Calu3 (cell line): ENCODE measurements around the gene CTDP1. TPM values are rescaled to one million over a fixed set of nuclear protein-coding genes. Genes with fewer than 3 reads are reported as not detected.

Experiments
- Bru-seq: library from RNA; stranded (reverse); fragments of 400-500 nt; gene quantifications from one replicate; lab custom pipeline; 2021; lab: Mats Ljungman, UMichigan
- BruChase-seq, 2 experiments: library from RNA; stranded (reverse); fragments of 400-500 nt; gene quantifications; one replicate each; lab custom pipeline; 2021; lab: Mats Ljungman, UMichigan
- BruUV-seq: library from RNA; stranded (reverse); fragments of 400-500 nt; replicated peaks from 2 replicates; lab custom pipeline; 2021; lab: Mats Ljungman, UMichigan
- CTCF ChIA-PET: fragments of 300-600 bp; sonication (Branson Sonifier 250); formaldehyde crosslinking; loops from one replicate; lab custom pipeline; 2022; ENCODE audit warnings: antibody characterized with exemption; lab: Charles Lee
- DNase-seq: peaks from one replicate; pipeline ENCODE4 v3.0.0; 2022
- H3K27ac Mint-ChIP-seq: one replicate; pipeline ENCODE4 v1.8.0; 2022; ENCODE audit warnings: mixed read lengths; ENCODE audit not compliant: unreplicated experiment
- H3K27me3 Mint-ChIP-seq: one replicate; pipeline ENCODE4 v1.8.0; 2022; ENCODE audit warnings: mixed read lengths; ENCODE audit not compliant: unreplicated experiment
- H3K36me3 Mint-ChIP-seq: one replicate; pipeline ENCODE4 v1.8.0; 2022; ENCODE audit warnings: mild to moderate bottlenecking, moderate library complexity, mixed read lengths; ENCODE audit not compliant: insufficient read depth, unreplicated experiment
- H3K4me1 Mint-ChIP-seq: one replicate; pipeline ENCODE4 v1.8.0; 2022; ENCODE audit warnings: mild to moderate bottlenecking, low read depth, mixed read lengths; ENCODE audit not compliant: unreplicated experiment
- H3K4me3 Mint-ChIP-seq: one replicate; pipeline ENCODE4 v1.8.0; 2022; ENCODE audit warnings: mild to moderate bottlenecking, low read depth, moderate library complexity, mixed read lengths; ENCODE audit not compliant: unreplicated experiment
- H3K9me3 Mint-ChIP-seq: one replicate; pipeline ENCODE4 v1.8.0; 2022; ENCODE audit warnings: low read depth, mixed read lengths; ENCODE audit not compliant: unreplicated experiment
- intact Hi-C: fragments of 100-400 bp; cut with micrococcal nuclease; formaldehyde crosslinking; loops from one replicate; pipeline ENCODE4 v1.10.0; 2022; ENCODE audit not compliant: unreplicated experiment
- long read RNA-seq: library from polyadenylated mRNA; stranded (forward); transcript quantifications from one replicate; pipeline ENCODE4 v2.0.0, GENCODE V29; 2022
- total RNA-seq: library from RNA; stranded (reverse); gene quantifications from 2 replicates; pipeline ENCODE4 v1.2.3, GENCODE V29; 2022
- TF ChIP-seq, protein P1 (sequence below): fragments of 200-600 bp; IDR thresholded peaks from one replicate; pipeline ENCODE4 v1.8.0; 2022; ENCODE audit warnings: antibody characterized with exemption; ENCODE audit not compliant: unreplicated experiment

CTDP1 gene, protein sequence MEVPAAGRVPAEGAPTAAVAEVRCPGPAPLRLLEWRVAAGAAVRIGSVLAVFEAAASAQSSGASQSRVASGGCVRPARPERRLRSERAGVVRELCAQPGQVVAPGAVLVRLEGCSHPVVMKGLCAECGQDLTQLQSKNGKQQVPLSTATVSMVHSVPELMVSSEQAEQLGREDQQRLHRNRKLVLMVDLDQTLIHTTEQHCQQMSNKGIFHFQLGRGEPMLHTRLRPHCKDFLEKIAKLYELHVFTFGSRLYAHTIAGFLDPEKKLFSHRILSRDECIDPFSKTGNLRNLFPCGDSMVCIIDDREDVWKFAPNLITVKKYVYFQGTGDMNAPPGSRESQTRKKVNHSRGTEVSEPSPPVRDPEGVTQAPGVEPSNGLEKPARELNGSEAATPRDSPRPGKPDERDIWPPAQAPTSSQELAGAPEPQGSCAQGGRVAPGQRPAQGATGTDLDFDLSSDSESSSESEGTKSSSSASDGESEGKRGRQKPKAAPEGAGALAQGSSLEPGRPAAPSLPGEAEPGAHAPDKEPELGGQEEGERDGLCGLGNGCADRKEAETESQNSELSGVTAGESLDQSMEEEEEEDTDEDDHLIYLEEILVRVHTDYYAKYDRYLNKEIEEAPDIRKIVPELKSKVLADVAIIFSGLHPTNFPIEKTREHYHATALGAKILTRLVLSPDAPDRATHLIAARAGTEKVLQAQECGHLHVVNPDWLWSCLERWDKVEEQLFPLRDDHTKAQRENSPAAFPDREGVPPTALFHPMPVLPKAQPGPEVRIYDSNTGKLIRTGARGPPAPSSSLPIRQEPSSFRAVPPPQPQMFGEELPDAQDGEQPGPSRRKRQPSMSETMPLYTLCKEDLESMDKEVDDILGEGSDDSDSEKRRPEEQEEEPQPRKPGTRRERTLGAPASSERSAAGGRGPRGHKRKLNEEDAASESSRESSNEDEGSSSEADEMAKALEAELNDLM
- total RNA-seq (13.9 and 15.6 TPM in 2 replicates), Bru-seq, nascent RNA (percentile 59 among the genes with signal in this experiment), BruChase-seq, experiment 1, labeled RNA remaining after a 6-hour chase (percentile 46 among the genes with signal in this experiment), BruChase-seq, experiment 2, labeled RNA remaining after a 2-hour chase (percentile 49 among the genes with signal in this experiment)
- long read RNA-seq, full-length matches to known transcripts: 7 of 13 reads
- long read RNA-seq, partial matches to known transcripts: 2 of 13 reads
- long read RNA-seq, other reads (novel, unspliced or antisense): 4 of 13 reads

DNA sequence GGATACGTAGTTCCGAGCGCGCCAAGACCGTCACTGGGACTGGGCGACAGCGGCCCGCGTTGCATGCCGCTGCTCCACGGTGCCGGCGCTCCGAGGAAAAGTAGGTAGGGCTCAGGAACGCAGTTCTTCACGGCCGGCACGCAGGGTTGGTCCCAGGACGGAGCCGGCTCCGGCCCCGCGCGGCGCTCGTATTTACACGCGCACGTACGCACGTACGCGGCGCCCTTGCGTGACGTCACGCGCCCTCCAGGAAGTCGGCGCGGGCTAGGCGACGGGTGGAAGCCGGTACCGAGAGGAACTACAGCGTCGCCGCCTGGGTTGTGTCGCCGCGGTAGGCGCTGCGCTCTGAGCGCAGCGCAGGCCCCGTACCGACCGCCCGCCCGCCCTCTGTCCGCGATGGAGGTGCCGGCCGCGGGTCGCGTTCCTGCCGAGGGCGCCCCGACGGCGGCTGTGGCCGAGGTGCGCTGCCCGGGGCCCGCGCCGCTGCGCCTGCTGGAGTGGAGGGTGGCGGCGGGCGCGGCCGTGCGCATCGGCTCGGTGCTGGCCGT lies at the start of gene CTDP1:
Gene CTDP1, plus strand, starts transcription at position 252 of the 548 bp plus-strand sequence. Its CDS starts 145 bp downstream, at position 397.
- TF ChIP-seq, protein P1, sequence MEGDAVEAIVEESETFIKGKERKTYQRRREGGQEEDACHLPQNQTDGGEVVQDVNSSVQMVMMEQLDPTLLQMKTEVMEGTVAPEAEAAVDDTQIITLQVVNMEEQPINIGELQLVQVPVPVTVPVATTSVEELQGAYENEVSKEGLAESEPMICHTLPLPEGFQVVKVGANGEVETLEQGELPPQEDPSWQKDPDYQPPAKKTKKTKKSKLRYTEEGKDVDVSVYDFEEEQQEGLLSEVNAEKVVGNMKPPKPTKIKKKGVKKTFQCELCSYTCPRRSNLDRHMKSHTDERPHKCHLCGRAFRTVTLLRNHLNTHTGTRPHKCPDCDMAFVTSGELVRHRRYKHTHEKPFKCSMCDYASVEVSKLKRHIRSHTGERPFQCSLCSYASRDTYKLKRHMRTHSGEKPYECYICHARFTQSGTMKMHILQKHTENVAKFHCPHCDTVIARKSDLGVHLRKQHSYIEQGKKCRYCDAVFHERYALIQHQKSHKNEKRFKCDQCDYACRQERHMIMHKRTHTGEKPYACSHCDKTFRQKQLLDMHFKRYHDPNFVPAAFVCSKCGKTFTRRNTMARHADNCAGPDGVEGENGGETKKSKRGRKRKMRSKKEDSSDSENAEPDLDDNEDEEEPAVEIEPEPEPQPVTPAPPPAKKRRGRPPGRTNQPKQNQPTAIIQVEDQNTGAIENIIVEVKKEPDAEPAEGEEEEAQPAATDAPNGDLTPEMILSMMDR: no peak
- intact Hi-C loops: loop anchor here (2.0 kb wide), 1 partner anchor 281 kb away; no protein-coding TSS in a partner anchor
- Mint-ChIP-seq H3K27ac (peak within 1 kb of the TSS; percentile 82), H3K36me3 (peaks cover 27% of the 10 kb centered on the region), H3K9me3 (no peaks in the 10 kb centered on the region), H3K4me3 (peak within 1 kb of the TSS; percentile 77), H3K27me3 (no peaks in the 10 kb centered on the region), H3K4me1 (no peaks in the 10 kb centered on the region)
- no TSS peak for BruUV-seq
- peak; percentile 79 for DNase-seq
- CTCF ChIA-PET: interaction anchor here (0.7 kb wide), 1 partner anchor 289 kb away, joined by 12 read pairs; no protein-coding TSS in a partner anchor

DNA sequence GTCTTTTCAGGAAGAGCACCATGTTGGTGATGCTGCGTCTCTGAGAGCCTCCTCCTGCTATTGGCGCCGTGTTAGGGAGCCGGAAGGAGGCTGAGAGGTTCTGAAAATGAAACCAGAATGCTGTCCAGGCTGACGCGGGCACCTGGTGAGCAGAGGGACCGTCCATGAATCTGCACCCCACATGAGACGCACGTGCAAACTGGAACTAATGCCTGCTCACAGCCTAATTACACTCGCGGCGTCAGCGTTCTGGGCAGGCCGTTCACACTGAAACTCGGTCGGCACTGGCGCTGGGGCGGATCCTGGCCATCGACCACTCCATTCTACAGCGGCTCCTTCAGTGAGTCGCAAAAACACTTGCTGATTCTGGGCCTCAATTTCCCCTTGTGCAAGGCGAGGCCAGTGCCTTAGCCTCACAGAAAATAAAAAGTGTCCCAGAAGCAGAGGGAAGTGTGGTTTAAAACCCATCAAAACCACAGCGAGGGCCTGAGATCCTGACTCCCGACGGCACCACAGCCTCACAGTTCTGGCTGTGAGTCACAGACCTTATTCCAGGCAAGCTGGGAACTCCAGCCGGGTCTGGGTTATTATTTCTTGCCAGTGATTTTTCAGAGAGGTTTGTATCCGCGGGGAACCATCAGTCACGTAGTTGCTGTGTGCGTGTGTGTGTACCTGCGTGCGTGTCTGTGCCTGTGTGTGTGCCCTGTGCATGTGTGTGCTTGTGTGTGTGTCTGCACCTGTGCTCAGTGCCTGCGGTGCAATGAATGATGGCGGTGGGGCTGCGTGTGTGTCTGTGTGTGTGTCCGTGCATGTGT lies 49.1 kb upstream of the CTDP1 start:
- H3K27ac Mint-ChIP-seq: no peak overlapping the region
- peaks cover 27% of the 10 kb centered on the region for H3K27me3 Mint-ChIP-seq
- no peak overlapping the region for H3K4me3 Mint-ChIP-seq
- H3K4me1 Mint-ChIP-seq: no peaks in the 10 kb centered on the region
- intact Hi-C loops: no loop called here
- H3K9me3 Mint-ChIP-seq: peaks cover 9% of the 10 kb centered on the region
- no peaks in the 10 kb centered on the region for H3K36me3 Mint-ChIP-seq
- TF ChIP-seq, protein P1: no peak
- CTCF ChIA-PET: no interaction called here
- DNase-seq: no peak
- no TSS peak for BruUV-seq

DNA sequence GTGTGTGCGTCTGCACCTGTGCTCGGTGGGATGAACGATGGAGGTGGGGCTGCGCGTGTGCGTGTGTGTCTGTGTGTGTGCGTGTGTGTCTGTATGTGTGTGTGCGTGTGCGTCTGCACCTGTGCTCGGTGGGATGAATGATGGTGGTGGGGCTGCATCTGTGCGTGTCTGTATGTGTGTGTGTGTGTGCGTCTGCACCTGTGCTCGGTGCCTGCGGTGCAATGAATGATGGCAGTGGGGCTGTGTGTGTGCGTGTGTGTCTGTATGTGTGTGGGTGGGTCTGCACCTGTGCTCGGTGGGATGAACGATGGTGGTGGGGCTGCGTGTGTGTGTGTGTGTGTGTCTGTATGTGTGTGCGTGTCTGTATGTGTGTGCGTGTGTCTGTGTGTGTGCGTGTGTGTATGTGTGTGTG lies 48.5 kb upstream of the CTDP1 start:
- Mint-ChIP-seq H3K36me3 (no peaks in the 10 kb centered on the region), H3K27ac (no peak overlapping the region), H3K4me3 (no peak overlapping the region), H3K4me1 (no peaks in the 10 kb centered on the region), H3K9me3 (peaks cover 9% of the 10 kb centered on the region), H3K27me3 (peaks cover 21% of the 10 kb centered on the region)
- BruUV-seq: no TSS peak
- TF ChIP-seq, protein P1: no peak
- no peak for DNase-seq
- CTCF ChIA-PET: no interaction called here
- intact Hi-C loops: no loop called here
